Hematopoietic multipotent progenitor cell treated with erythropoietin and hydrocortisone succinate and interleukin-3 and kit ligand, for 17 days (in vitro differentiated cells): ENCODE data around the gene OOSP3.
"Not testable (repeated sequence)": the region's sequence is repeated elsewhere in the genome, so short reads cannot be mapped to it uniquely, and the experiment has no call there.

Experiments used
- DNase-seq: peaks from one replicate; pipeline ENCODE4 v3.0.0-alpha.2; 2015; ENCODE audit warnings: low spot score

Gene OOSP3

GRCh38 chr11:59878575-59878974 lies at the start of gene OOSP3:
Gene OOSP3, plus strand, starts transcription at chr11:59878782. Its CDS starts 27 bp downstream, at chr11:59878809.
- DNase-seq, result no peak

- no peak for DNase-seq
Measured at GRCh38 chr11:59829358-59829757, 49.2 kb upstream of the OOSP3 start.

GRCh38 chr11:59833602-59834001 lies 45.0 kb upstream of the OOSP3 start:
- no peak for DNase-seq

- no peak for DNase-seq
Measured at GRCh38 chr11:59839615-59840014, 39.0 kb upstream of the OOSP3 start.

- DNase-seq, result no peak
Measured at GRCh38 chr11:59841514-59841913, 37.1 kb upstream of the OOSP3 start.

GRCh38 chr11:59842316-59842715 lies 36.3 kb upstream of the OOSP3 start:
- no peak for DNase-seq

- DNase-seq, result no peak
Measured at GRCh38 chr11:59845399-59845798, 33.2 kb upstream of the OOSP3 start, which contains the start of gene CBLIF. Gene CBLIF, minus strand, starts transcription at chr11:59845499. Its CDS starts 46 bp downstream, at chr11:59845453.

GRCh38 chr11:59846556-59846955 lies 32.0 kb upstream of the OOSP3 start:
- no peak for DNase-seq

- no peak for DNase-seq
Measured at GRCh38 chr11:59847626-59848025, 31.0 kb upstream of the OOSP3 start.

- not testable (repeated sequence) for DNase-seq
Measured at GRCh38 chr11:59848439-59848838, 30.1 kb upstream of the OOSP3 start.

GRCh38 chr11:59849129-59849528 lies 29.5 kb upstream of the OOSP3 start:
- no peak for DNase-seq

GRCh38 chr11:59849551-59849950 lies 29.0 kb upstream of the OOSP3 start:
- DNase-seq, result not testable (repeated sequence)

- not testable (repeated sequence) for DNase-seq
Measured at GRCh38 chr11:59851416-59851815, 27.2 kb upstream of the OOSP3 start.

GRCh38 chr11:59854871-59855270 lies 23.7 kb upstream of the OOSP3 start:
- no peak for DNase-seq

GRCh38 chr11:59857439-59858434 lies 20.8 kb upstream of the OOSP3 start:
- no peak for DNase-seq

- DNase-seq, result no peak
Measured at GRCh38 chr11:59859673-59860072, 18.9 kb upstream of the OOSP3 start.

- DNase-seq, result no peak
Measured at GRCh38 chr11:59862252-59862651, 16.3 kb upstream of the OOSP3 start.

GRCh38 chr11:59865031-59865430 lies 13.6 kb upstream of the OOSP3 start:
- no peak for DNase-seq

- DNase-seq, result no peak
Measured at GRCh38 chr11:59866397-59866796, 12.2 kb upstream of the OOSP3 start, which contains the start of gene TCN1. Gene TCN1, minus strand, starts transcription at chr11:59866487. Its CDS starts 17 bp downstream, at chr11:59866470.

GRCh38 chr11:59866836-59867235 lies 11.7 kb upstream of the OOSP3 start:
- DNase-seq, result no peak

- no peak for DNase-seq
Measured at GRCh38 chr11:59867946-59868345, 10.6 kb upstream of the OOSP3 start.

GRCh38 chr11:59872076-59872475 lies 6.5 kb upstream of the OOSP3 start:
- no peak for DNase-seq

GRCh38 chr11:59875856-59876519 lies 2.6 kb upstream of the OOSP3 start:
- DNase-seq, result no peak
